Osteoblast (primary cell): ENCODE measurements around the gene ACER3. TPM values are rescaled to one million over a fixed set of nuclear protein-coding genes. Genes with fewer than 3 reads are reported as not detected.
"Not testable (repeated sequence)": the region's sequence is repeated elsewhere in the genome, so short reads cannot be mapped to it uniquely, and the experiment has no call there.

Experiments used
- DNase-seq: peaks from one replicate; pipeline ENCODE4 v3.0.0; 2011; ENCODE audit warnings: low spot score, mixed read lengths; ENCODE audit not compliant: insufficient read length; ENCODE audit errors: missing footprints
- H2AFZ ChIP-seq: 2 replicates; pipeline ENCODE4 v1.6.0; 2011; ENCODE audit warnings: mild to moderate bottlenecking, low read length
- H3K27ac ChIP-seq: 2 replicates; pipeline ENCODE4 v1.5.1; 2011; ENCODE audit warnings: mild to moderate bottlenecking, low read depth, low read length, moderate library complexity
- H3K27me3 ChIP-seq: 2 replicates; pipeline ENCODE4 v1.6.0; 2012; ENCODE audit warnings: mild to moderate bottlenecking, control low read depth, inconsistent platforms, low read length, moderate library complexity; ENCODE audit not compliant: insufficient read depth
- H3K36me3 ChIP-seq: 2 replicates; pipeline ENCODE4 v1.5.1; 2011; ENCODE audit warnings: mild to moderate bottlenecking, low read length, control low read depth, moderate library complexity; ENCODE audit not compliant: insufficient read depth
- H3K4me1 ChIP-seq: 2 replicates; pipeline ENCODE4 v1.5.1; 2011; ENCODE audit warnings: mild to moderate bottlenecking, low read length, control low read depth, moderate library complexity; ENCODE audit not compliant: insufficient read depth
- H3K4me2 ChIP-seq: 2 replicates; pipeline ENCODE4 v1.6.0; 2011; ENCODE audit warnings: mild to moderate bottlenecking, low read length; ENCODE audit not compliant: insufficient read depth
- H3K4me3 ChIP-seq: fragments of 200-600 bp; sonication (generic); 3 replicates; pipeline ENCODE4 v1.5.1; 2012; ENCODE audit warnings: mild to moderate bottlenecking, low read length, inconsistent platforms; ENCODE audit not compliant: insufficient read depth
- H3K79me2 ChIP-seq: 2 replicates; pipeline ENCODE4 v1.6.0; 2012; ENCODE audit warnings: mild to moderate bottlenecking, low read length, control low read depth, inconsistent platforms; ENCODE audit not compliant: insufficient read depth
- H3K9me3 ChIP-seq: 2 replicates; pipeline ENCODE4 v1.5.1; 2011; ENCODE audit warnings: low read depth, low read length, control low read depth
- H4K20me1 ChIP-seq: 2 replicates; pipeline ENCODE4 v1.6.0; 2012; ENCODE audit warnings: mild to moderate bottlenecking, low read length, control low read depth; ENCODE audit not compliant: insufficient read depth
- CTCF ChIP-seq: IDR thresholded peaks from 2 replicates; pipeline ENCODE4 v1.5.1; 2011; ENCODE audit warnings: mild to moderate bottlenecking, low read depth, low read length, moderate library complexity; ENCODE audit errors: extremely low read depth
- total RNA-seq: library from RNA; depleted of rRNA; stranded (reverse); fragments of >200 nt; gene quantifications from 2 replicates; pipeline ENCODE4 v1.2.3, GENCODE V29; 2012

ACER3 gene
- total RNA-seq, 1 donor, result 9.8 TPM

DNA sequence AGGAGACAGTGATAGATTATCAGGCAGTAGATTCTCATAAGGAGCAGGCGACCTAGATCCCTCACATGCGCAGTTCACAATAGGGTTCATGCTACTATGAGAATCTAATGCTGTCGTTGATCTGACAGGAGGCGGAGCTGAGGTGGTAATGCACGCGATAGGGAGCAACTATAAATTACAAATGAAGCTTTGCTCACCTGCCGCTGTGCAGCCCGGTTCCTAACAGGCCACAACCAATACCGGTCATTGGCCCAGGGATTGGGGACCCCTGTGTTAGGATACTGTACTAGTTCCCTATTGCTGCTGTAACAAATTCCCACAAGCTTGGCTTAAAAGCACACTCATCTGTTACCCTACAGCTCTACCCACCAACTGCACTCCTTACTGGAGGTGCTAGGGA, 184.2 kb downstream of the ACER3 start:
- no peak overlapping the region for H3K27ac ChIP-seq
- no peak overlapping the region for H3K4me2 ChIP-seq
- no peaks in the 10 kb centered on the region for H3K79me2 ChIP-seq
- no peak for DNase-seq
- H3K27me3 ChIP-seq, result peaks cover 14% of the 10 kb centered on the region
- TF ChIP-seq CTCF, result no peak
- H3K4me1 ChIP-seq, result peaks cover 5% of the 10 kb centered on the region
- H3K36me3 ChIP-seq, result no peaks in the 10 kb centered on the region
- H3K4me3 ChIP-seq, result no peak overlapping the region
- H4K20me1 ChIP-seq, result no peaks in the 10 kb centered on the region
- H2AFZ ChIP-seq, result no peak overlapping the region
- no peaks in the 10 kb centered on the region for H3K9me3 ChIP-seq

DNA sequence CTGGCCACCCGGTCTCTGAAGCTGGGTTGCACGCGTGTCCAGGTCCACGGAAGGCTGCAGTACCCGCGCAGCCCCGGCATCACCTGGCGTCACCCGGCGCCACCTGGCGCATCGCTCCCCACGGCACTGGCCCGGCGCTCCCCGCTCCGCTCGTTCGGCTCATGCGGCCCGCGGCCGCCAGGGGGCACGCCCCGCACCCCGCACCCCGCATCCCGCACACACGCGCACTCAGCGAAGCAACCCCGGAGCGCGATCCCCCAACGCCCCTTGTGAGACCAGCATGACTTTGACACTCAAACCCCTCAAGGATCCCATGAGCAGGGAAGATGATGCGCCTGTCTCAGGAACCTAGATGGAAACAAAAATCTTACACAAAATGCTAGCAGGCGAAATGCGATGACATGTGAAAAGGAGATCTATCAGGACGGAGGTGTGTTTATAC, 185.4 kb downstream of the ACER3 start:
- no peaks in the 10 kb centered on the region for H3K79me2 ChIP-seq
- peak overlapping the region; percentile 67 for H2AFZ ChIP-seq
- no peaks in the 10 kb centered on the region for H3K9me3 ChIP-seq
- H3K4me1 ChIP-seq, result peaks cover 5% of the 10 kb centered on the region
- H3K36me3 ChIP-seq, result no peaks in the 10 kb centered on the region
- H3K27me3 ChIP-seq, result peaks cover 8% of the 10 kb centered on the region
- peak; percentile 57 for TF ChIP-seq CTCF
- no peak overlapping the region for H3K27ac ChIP-seq
- H3K4me3 ChIP-seq, result peak overlapping the region; percentile 52
- H3K4me2 ChIP-seq, result peak overlapping the region; percentile 60
- DNase-seq, result peak; percentile 96
- H4K20me1 ChIP-seq, result no peaks in the 10 kb centered on the region

- no peaks in the 10 kb centered on the region for H3K79me2 ChIP-seq
- TF ChIP-seq CTCF, result peak; percentile 73
- peak overlapping the region; percentile 86 for H3K4me2 ChIP-seq
- peaks cover 8% of the 10 kb centered on the region for H3K27me3 ChIP-seq
- no peaks in the 10 kb centered on the region for H3K9me3 ChIP-seq
- peak; percentile 93 for DNase-seq
- no peaks in the 10 kb centered on the region for H3K36me3 ChIP-seq
- peaks cover 5% of the 10 kb centered on the region for H3K4me1 ChIP-seq
- peak overlapping the region; percentile 68 for H3K4me3 ChIP-seq
- no peaks in the 10 kb centered on the region for H4K20me1 ChIP-seq
- H2AFZ ChIP-seq, result peak overlapping the region; percentile 67
- no peak overlapping the region for H3K27ac ChIP-seq
Observed at GRCh38 chr11:77047007-77047927, 186.5 kb downstream of the ACER3 start.

GRCh38 chr11:77047928-77048446, 187.3 kb downstream of the ACER3 start:
- not testable (repeated sequence) for H3K4me2 ChIP-seq, H3K27ac ChIP-seq, DNase-seq, H3K27me3 ChIP-seq, H3K4me1 ChIP-seq, H4K20me1 ChIP-seq, H3K9me3 ChIP-seq, H3K79me2 ChIP-seq, H3K4me3 ChIP-seq, H2AFZ ChIP-seq, H3K36me3 ChIP-seq
